Upper lobe of right lung (tissue), 1 donor: Measurements from ENCODE around the gene AMTN. TPM values are rescaled to one million over a fixed set of nuclear protein-coding genes. Genes with fewer than 3 reads are reported as not detected.
"Not testable (repeated sequence)": the region's sequence is repeated elsewhere in the genome, so short reads cannot be mapped to it uniquely, and the experiment has no call there.

Source experiments
- ATAC-seq: fragments of 200-7000 bp; cut with Tn5 transposase; one replicate; pipeline ENCODE4 v1.9.1; 2020; ENCODE audit warnings: mild to moderate bottlenecking, moderate library complexity
- DNase-seq: peaks from one replicate; pipeline ENCODE4 v3.0.0-alpha.2; 2020
- H3K27ac ChIP-seq: fragments of 200-600 bp; one replicate; pipeline ENCODE4 v1.8.0; 2022
- H3K27me3 ChIP-seq: fragments of 200-600 bp; one replicate; pipeline ENCODE4 v1.8.0; 2022; ENCODE audit warnings: mild to moderate bottlenecking
- H3K36me3 ChIP-seq: fragments of 200-600 bp; one replicate; pipeline ENCODE4 v1.8.0; 2022
- H3K4me1 ChIP-seq: fragments of 200-600 bp; one replicate; pipeline ENCODE4 v1.8.0; 2022
- H3K4me3 ChIP-seq: fragments of 200-600 bp; one replicate; pipeline ENCODE4 v1.8.0; 2022; ENCODE audit warnings: mild to moderate bottlenecking
- H3K9me3 ChIP-seq: fragments of 200-600 bp; one replicate; pipeline ENCODE4 v1.8.0; 2022
- intact Hi-C: fragments of 100-400 bp; cut with DNase I; formaldehyde crosslinking; loops from one replicate; pipeline ENCODE4 v1.11.0; 2022
- total RNA-seq: library from RNA; stranded (reverse); fragmentation: NEBNext Ultra II Directional; extraction: Animal tissue kit (Norgen Biotek cat#: 25700); gene quantifications from one replicate; pipeline ENCODE4 v1.2.1, GENCODE V29; 2021
- TF ChIP-seq, protein P1 (sequence below): fragments of 200-600 bp; IDR thresholded peaks from one replicate; pipeline ENCODE4 v1.8.0; 2022; ENCODE audit warnings: antibody characterized with exemption
- donor health status: DM: no; HTN: yes; CAD: no; lungs with severe emphysema.

The AMTN gene
- total RNA-seq, 1 donor from 2014 or later = not detected

GRCh38 chr4:70518716-70519115 lies 347 bp downstream of the AMTN start:
- intact Hi-C loops = no loop called here
- Histone ChIP-seq H3K36me3 (no peaks in the 10 kb centered on the region), H3K9me3 (no peaks in the 10 kb centered on the region), H3K4me1 (no peaks in the 10 kb centered on the region), H3K4me3 (no peak overlapping the region), H3K27me3 (no peaks in the 10 kb centered on the region), H3K27ac (no peak overlapping the region)
- no peak for DNase-seq
- no peak for ATAC-seq
- TF ChIP-seq, protein P1, sequence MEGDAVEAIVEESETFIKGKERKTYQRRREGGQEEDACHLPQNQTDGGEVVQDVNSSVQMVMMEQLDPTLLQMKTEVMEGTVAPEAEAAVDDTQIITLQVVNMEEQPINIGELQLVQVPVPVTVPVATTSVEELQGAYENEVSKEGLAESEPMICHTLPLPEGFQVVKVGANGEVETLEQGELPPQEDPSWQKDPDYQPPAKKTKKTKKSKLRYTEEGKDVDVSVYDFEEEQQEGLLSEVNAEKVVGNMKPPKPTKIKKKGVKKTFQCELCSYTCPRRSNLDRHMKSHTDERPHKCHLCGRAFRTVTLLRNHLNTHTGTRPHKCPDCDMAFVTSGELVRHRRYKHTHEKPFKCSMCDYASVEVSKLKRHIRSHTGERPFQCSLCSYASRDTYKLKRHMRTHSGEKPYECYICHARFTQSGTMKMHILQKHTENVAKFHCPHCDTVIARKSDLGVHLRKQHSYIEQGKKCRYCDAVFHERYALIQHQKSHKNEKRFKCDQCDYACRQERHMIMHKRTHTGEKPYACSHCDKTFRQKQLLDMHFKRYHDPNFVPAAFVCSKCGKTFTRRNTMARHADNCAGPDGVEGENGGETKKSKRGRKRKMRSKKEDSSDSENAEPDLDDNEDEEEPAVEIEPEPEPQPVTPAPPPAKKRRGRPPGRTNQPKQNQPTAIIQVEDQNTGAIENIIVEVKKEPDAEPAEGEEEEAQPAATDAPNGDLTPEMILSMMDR = no peak

- H3K9me3 ChIP-seq = no peaks in the 10 kb centered on the region
- intact Hi-C loops = no loop called here
- H3K4me3 ChIP-seq = no peak overlapping the region
- H3K27ac ChIP-seq = no peak overlapping the region
- H3K36me3 ChIP-seq = no peaks in the 10 kb centered on the region
- TF ChIP-seq, protein P1 = no peak
- ATAC-seq = no peak
- no peaks in the 10 kb centered on the region for H3K4me1 ChIP-seq
- H3K27me3 ChIP-seq = no peaks in the 10 kb centered on the region
- no peak for DNase-seq
Measured at GRCh38 chr4:70522626-70523025, 4.3 kb downstream of the AMTN start.

GRCh38 chr4:70530997-70531396 lies 12.6 kb downstream of the AMTN start:
- Histone ChIP-seq H3K4me1 (no peaks in the 10 kb centered on the region), H3K27ac (no peak overlapping the region), H3K4me3 (no peak overlapping the region), H3K9me3 (no peaks in the 10 kb centered on the region), H3K36me3 (no peaks in the 10 kb centered on the region), H3K27me3 (peaks cover 5% of the 10 kb centered on the region)
- DNase-seq (peak; percentile 36), ATAC-seq (no peak)
- TF ChIP-seq, protein P1 = no peak
- intact Hi-C loops = no loop called here

DNA sequence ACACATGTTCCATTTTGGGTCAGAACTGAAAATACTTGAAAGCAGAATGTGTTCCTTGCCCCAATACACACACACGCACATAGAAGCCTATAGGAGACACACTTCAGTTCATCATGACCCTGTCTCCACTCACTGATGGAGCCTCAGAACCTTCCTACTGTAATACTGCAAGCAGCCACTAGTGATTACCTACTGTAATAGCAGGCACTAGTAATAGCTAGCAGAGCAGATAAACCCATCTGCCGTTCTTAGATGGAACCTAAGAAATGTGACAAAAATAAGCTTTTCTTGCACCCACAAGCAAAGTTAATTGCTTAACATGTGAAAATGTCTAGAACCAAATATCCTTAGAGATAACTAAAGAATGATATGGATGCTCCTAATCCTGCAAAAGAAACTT lies 13.6 kb downstream of the AMTN start:
- Histone ChIP-seq H3K36me3 (no peaks in the 10 kb centered on the region), H3K9me3 (no peaks in the 10 kb centered on the region), H3K27ac (no peak overlapping the region), H3K4me1 (no peaks in the 10 kb centered on the region), H3K27me3 (peaks cover 5% of the 10 kb centered on the region), H3K4me3 (no peak overlapping the region)
- TF ChIP-seq, protein P1 = no peak
- intact Hi-C loops = no loop called here
- ATAC-seq (no peak), DNase-seq (no peak)

- H3K36me3 ChIP-seq = no peaks in the 10 kb centered on the region
- TF ChIP-seq, protein P1 = no peak
- H3K9me3 ChIP-seq = no peaks in the 10 kb centered on the region
- no peak overlapping the region for H3K4me3 ChIP-seq
- H3K27ac ChIP-seq = no peak overlapping the region
- no peaks in the 10 kb centered on the region for H3K4me1 ChIP-seq
- ATAC-seq = no peak
- H3K27me3 ChIP-seq = peaks cover 5% of the 10 kb centered on the region
- no peak for DNase-seq
- intact Hi-C loops = no loop called here
Measured at GRCh38 chr4:70533211-70533610, 14.8 kb downstream of the AMTN start.

DNA sequence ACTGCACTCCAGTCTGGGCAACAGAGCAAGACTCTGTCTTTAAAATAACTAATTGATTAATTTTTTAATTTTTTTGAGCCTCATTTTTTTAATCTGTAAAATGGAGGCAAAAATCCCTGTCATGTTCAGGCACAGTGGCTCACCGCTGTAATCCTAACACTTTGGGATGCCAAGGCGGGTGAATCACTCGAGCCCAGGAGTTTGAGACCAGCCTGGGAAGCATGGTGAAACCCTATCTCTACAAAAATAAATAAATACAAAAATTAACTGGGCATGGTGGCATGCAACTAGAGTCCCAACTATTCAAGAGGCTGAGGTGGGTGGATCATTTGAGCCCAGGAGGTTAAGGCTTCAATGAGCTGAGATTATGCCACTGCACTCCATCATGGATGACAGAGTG lies 15.4 kb downstream of the AMTN start:
- Histone ChIP-seq H3K9me3 (no peaks in the 10 kb centered on the region), H3K36me3 (no peaks in the 10 kb centered on the region), H3K4me3 (no peak overlapping the region), H3K27me3 (peaks cover 5% of the 10 kb centered on the region), H3K4me1 (no peaks in the 10 kb centered on the region), H3K27ac (no peak overlapping the region)
- ATAC-seq (no peak), DNase-seq (no peak)
- TF ChIP-seq, protein P1 = no peak
- intact Hi-C loops = no loop called here

- intact Hi-C loops, H3K36me3 ChIP-seq, H3K9me3 ChIP-seq, H3K4me3 ChIP-seq, DNase-seq, ATAC-seq, H3K27me3 ChIP-seq, H3K4me1 ChIP-seq, H3K27ac ChIP-seq: not testable (repeated sequence)
Measured at GRCh38 chr4:70534886-70535285, 16.5 kb downstream of the AMTN start.
